Mesodermal cell (in vitro differentiated cells): ENCODE results near the gene OPCML.

Experiments
- H3K27ac ChIP-seq: 2 replicates; pipeline ENCODE4 v1.7.0; 2013; ENCODE audit warnings: mild to moderate bottlenecking, low read depth, low read length, moderate library complexity; ENCODE audit not compliant: severe bottlenecking
- H3K36me3 ChIP-seq: 2 replicates; pipeline ENCODE4 v1.7.1; 2013; ENCODE audit warnings: mild to moderate bottlenecking, low read length, moderate library complexity; ENCODE audit not compliant: control insufficient read depth, insufficient read depth
- H3K4me1 ChIP-seq: one replicate; pipeline ENCODE4 v1.7.1; 2013; ENCODE audit warnings: mild to moderate bottlenecking, low read length; ENCODE audit not compliant: insufficient read depth, control insufficient read depth, poor library complexity, severe bottlenecking
- H3K4me3 ChIP-seq: 2 replicates; pipeline ENCODE4 v1.7.0; 2013; ENCODE audit warnings: low read length, control low read depth, mild to moderate bottlenecking; ENCODE audit not compliant: insufficient read depth, poor library complexity, severe bottlenecking; ENCODE audit errors: extremely low read depth
- H3K9me3 ChIP-seq: 2 replicates; pipeline ENCODE4 v1.7.1; 2013; ENCODE audit warnings: mild to moderate bottlenecking, low read length, moderate library complexity; ENCODE audit not compliant: control insufficient read depth
- WGBS, 2 experiments: methylation state at CpG; one replicate each; pipeline ENCODE4 v1.1.5; 2013; ENCODE audit warnings: missing lambda C conversion rate in 2 of 2; ENCODE audit not compliant: insufficient coverage in 2 of 2; 5-methylcytosine and 5-hydroxymethylcytosine counted together

The OPCML gene

GRCh38 chr11:133388260-133388659, 144.0 kb downstream of the OPCML start:
- WGBS, 2 experiments: 100% methylated on average over 2 of the region's 2 CpGs; no CpG with 5 or more reads in 1 of the 2 experiments
- Histone ChIP-seq H3K4me3 (no peak overlapping the region), H3K4me1 (no peaks in the 10 kb centered on the region), H3K9me3 (no peaks in the 10 kb centered on the region), H3K36me3 (no peaks in the 10 kb centered on the region), H3K27ac (no peak overlapping the region)

DNA sequence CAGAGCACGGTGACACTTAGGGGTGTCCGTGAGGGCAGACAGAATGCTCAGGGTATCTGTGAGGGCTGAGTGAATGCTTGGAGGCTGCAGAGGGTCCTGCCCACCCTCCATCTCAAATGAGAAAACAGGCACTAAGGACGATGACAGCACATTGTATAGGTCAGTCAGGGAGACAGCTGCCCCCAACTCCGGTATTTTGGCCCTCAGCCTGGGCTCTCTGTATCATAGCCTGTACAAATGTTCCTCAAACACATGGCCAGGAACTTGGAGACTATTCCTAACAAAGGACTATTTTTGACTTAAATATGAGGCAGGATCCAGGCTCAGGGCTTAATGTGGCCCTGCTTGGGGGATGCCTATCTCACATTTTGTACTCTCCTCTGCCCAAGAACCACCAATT, 145.4 kb downstream of the OPCML start:
- no peaks in the 10 kb centered on the region for H3K4me1 ChIP-seq
- 83 to 87% methylated on average over 3 to 4 of the region's 4 CpGs for WGBS, 2 experiments
- no peaks in the 10 kb centered on the region for H3K36me3 ChIP-seq
- no peaks in the 10 kb centered on the region for H3K9me3 ChIP-seq
- no peak overlapping the region for H3K4me3 ChIP-seq
- H3K27ac ChIP-seq: no peak overlapping the region

DNA sequence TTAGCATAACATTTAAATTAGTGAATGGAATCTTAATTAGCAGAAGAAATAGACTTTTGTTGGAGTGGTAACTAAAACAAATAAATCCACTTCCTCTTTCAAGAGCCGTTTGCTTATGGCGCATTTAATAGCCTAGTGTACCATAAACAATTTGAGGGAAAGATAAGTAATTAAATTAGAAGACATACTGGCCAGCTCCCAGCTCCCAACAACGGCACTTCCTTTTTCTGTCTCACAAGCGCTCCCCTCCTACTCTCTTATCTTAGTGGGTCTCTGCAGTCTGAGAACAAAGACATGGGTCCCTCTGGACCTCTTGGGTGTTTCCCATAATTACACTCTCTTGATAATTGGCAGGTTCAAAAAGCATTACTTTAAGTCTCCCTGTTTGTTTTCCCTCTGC, 146.0 kb downstream of the OPCML start:
- WGBS, 2 experiments: 65 to 71% methylated on average over 2 of the region's 4 CpGs
- no peaks in the 10 kb centered on the region for H3K9me3 ChIP-seq
- H3K4me1 ChIP-seq: no peaks in the 10 kb centered on the region
- no peak overlapping the region for H3K4me3 ChIP-seq
- H3K27ac ChIP-seq: no peak overlapping the region
- no peaks in the 10 kb centered on the region for H3K36me3 ChIP-seq

- no peak overlapping the region for H3K27ac ChIP-seq
- no peaks in the 10 kb centered on the region for H3K4me1 ChIP-seq
- no peak overlapping the region for H3K4me3 ChIP-seq
- no peaks in the 10 kb centered on the region for H3K9me3 ChIP-seq
- H3K36me3 ChIP-seq: no peaks in the 10 kb centered on the region
- no CpG with 5 or more reads among the region's 4 CpGs for WGBS, 2 experiments
These were observed 146.5 kb downstream of the OPCML start for GRCh38 chr11:133385781-133386180.

DNA sequence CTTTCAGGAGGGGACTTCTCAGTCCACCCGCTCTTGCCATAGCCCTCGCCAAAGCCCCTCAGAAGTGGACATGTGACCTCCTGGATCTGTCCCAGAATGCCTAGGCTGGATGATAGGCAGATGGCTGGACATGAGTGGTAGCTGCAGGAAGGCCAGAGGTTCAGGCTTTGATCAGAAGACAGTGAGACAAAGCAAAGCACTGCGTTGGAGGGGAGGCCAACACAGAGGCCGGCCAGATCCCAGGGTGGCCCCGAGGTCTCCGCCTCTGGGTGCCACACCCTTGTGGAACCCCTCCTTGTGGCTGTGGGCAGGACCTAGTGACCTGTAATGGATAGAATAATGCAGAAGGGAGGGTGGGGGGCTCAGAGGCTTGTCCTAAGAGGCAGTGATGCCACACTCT, 147.6 kb downstream of the OPCML start:
- H3K27ac ChIP-seq: no peak overlapping the region
- 82 to 93% methylated on average over 6 of the region's 6 CpGs for WGBS, 2 experiments
- no peak overlapping the region for H3K4me3 ChIP-seq
- H3K9me3 ChIP-seq: no peaks in the 10 kb centered on the region
- no peaks in the 10 kb centered on the region for H3K36me3 ChIP-seq
- no peaks in the 10 kb centered on the region for H3K4me1 ChIP-seq

DNA sequence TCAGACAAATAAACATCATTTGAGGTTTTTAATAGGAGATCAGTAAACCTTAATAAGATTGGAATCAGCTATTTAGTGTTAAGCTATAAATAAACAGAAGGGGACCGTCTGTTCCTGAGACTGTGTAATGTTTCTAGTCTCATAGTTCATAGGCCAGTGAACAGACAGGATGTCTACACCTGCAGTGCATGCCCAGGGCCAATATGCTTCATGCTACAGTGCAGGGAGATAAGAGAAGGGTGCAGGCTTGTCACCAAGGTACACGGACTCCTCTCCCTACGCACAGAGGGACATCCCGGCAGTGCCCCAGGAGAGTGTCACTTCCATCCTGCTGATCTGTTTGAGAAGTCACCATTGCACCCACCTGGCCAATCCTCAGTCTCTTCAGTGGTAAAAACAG, 148.6 kb downstream of the OPCML start:
- no peaks in the 10 kb centered on the region for H3K9me3 ChIP-seq
- WGBS, 2 experiments: 83 to 88% methylated on average over 3 of the region's 4 CpGs
- no peaks in the 10 kb centered on the region for H3K4me1 ChIP-seq
- H3K4me3 ChIP-seq: no peak overlapping the region
- H3K36me3 ChIP-seq: no peaks in the 10 kb centered on the region
- H3K27ac ChIP-seq: no peak overlapping the region

DNA sequence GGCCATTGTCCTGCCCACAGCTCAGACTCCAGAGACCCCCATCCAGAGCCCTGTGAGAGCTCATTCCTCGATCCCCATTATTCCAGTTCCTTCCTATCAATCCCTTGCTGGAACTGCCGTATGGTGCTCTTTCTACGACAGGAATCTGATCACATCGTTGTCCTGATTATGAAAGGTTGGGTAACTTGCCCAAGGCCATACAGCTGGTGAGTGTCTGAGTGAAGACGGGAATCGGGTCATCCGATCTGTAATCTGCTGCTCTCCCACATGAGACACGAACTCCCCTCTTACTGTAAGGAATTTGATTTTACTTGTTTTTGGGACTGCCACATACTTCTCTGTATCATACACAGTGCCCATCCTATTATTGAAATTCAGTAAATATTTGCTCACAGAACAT, 149.1 kb downstream of the OPCML start:
- Histone ChIP-seq H3K4me1 (no peaks in the 10 kb centered on the region), H3K27ac (no peak overlapping the region), H3K9me3 (no peaks in the 10 kb centered on the region), H3K4me3 (no peak overlapping the region), H3K36me3 (no peaks in the 10 kb centered on the region)
- WGBS, 2 experiments: 86 to 87% methylated on average over 4 of the region's 8 CpGs

DNA sequence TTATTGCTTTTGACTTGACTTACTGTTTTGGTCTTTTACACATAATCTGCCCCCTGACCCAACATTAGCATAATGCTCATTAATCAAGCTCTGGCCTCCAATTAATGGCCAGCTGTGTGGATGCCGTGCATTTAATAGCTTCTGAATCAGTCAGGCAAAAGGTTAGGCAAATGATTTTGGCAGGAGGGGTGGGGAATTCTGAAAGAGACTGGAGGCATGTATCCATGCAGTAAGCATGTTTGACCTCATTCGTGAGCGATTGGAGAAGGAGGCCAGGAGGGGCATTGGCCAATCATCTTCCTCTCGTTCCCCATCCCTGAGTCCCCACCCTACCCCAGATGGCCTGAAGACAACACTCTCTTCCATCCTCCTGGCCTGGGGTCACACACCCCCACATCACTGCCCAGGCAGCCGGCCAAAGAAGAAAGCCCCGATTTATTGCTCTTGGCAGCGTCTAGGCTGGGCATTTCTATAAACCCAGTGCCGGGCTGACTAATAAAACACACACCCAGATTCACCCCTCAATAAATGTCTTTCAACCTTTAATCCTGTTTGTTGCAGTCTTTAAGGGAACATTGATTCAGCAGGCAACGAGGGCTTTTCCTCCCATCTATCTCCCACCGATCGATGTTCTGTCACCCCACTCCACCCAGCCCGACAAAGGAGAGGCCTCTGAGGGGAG, 150.0 kb downstream of the OPCML start:
- 84 to 88% methylated on average over 5 to 9 of the region's 12 CpGs for WGBS, 2 experiments
- Histone ChIP-seq H3K27ac (no peak overlapping the region), H3K36me3 (no peaks in the 10 kb centered on the region), H3K4me1 (no peaks in the 10 kb centered on the region), H3K4me3 (no peak overlapping the region), H3K9me3 (no peaks in the 10 kb centered on the region)

GRCh38 chr11:133381761-133382130, 150.6 kb downstream of the OPCML start:
- 90 to 100% methylated on average over 1 to 2 of the region's 3 CpGs for whole genome bisulfite sequencing, 2 experiments
- H3K4me3 ChIP-seq: no peak overlapping the region

DNA sequence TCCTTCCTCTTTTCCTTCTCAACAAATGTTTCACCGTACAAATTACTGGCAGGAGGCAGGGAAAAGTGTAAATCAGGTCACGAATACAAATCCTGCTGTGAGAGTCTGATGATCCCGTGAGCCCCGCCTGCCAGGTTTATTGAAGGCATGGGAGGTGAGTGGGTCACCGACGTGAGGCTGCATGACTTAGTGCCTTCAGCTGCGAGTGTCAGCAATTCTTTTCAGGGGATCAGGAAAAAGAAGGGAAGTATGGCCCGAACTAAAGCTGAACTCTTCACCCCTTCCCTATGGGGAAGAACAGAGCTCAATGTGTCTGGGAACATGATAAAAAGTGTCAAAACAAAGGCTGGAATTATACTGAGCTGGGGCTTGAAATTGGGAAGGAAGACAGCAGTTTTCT, 166.2 kb downstream of the OPCML start:
- no peaks in the 10 kb centered on the region for H3K9me3 ChIP-seq
- H3K4me3 ChIP-seq: no peak overlapping the region
- no peaks in the 10 kb centered on the region for H3K4me1 ChIP-seq
- no peak overlapping the region for H3K27ac ChIP-seq
- WGBS, 2 experiments: 73 to 89% methylated on average over 3 of the region's 8 CpGs
- H3K36me3 ChIP-seq: no peaks in the 10 kb centered on the region

More at GRCh38 chr11:133381761-133382130, 150.6 kb downstream of the OPCML start:
- Histone ChIP-seq H3K27ac (no peak overlapping the region), H3K36me3 (no peaks in the 10 kb centered on the region), H3K9me3 (no peaks in the 10 kb centered on the region), H3K4me1 (no peaks in the 10 kb centered on the region)

GRCh38 chr11:133362916-133363315, 169.4 kb downstream of the OPCML start:
- Histone ChIP-seq H3K27ac (no peak overlapping the region), H3K9me3 (no peaks in the 10 kb centered on the region), H3K4me1 (no peaks in the 10 kb centered on the region), H3K36me3 (no peaks in the 10 kb centered on the region), H3K4me3 (no peak overlapping the region)
- WGBS, 2 experiments: 94 to 96% methylated on average over 15 of the region's 15 CpGs
